ENCODE measurements around the gene EFHD1. TPM values are rescaled to one million over a fixed set of nuclear protein-coding genes. Genes with fewer than 3 reads are reported as not detected.

The EFHD1 gene
- total and polyA plus RNA-seq, 2 of the 13 experiments (the other 11 are each of a cell fraction or from before 2014, with no cell fraction given), result 0.09 TPM; not detected in 1

GRCh38 chr2:232632904-232633412 is 446 bp upstream of the EFHD1 start:
- no peaks in the 10 kb centered on the region for H4K20me1 ChIP-seq (ENCODE audit: insufficient read depth, low read length)
- DNase-seq (ENCODE audit: low spot score) (no peak), ATAC-seq (peak; percentile 12), FAIRE-seq (no peak)
- ChIA-PET POLR2A (interaction anchor here (1.1 kb wide), 1 partner anchor 9 kb away, joined by 3 read pairs; no protein-coding TSS in a partner anchor), CTCF (ENCODE audit: low intra/inter-chr PET ratio, low total read pairs) (no interaction called here)
- H3K9ac ChIP-seq (ENCODE audit: insufficient read depth, low read depth, low read length), result no peak overlapping the region
- peak overlapping the region; percentile 85 for H3K4me2 ChIP-seq (ENCODE audit: low read depth, low read length)
- intact Hi-C loops (cut with micrococcal nuclease; ENCODE audit: unreplicated experiment), result no loop called here
- H3K27me3 ChIP-seq (ENCODE audit: control insufficient read depth in 1 of 2, insufficient read depth in 2 of 2, low read length in 2 of 2), result peaks cover 15 to 55% of the 10 kb centered on the region in 2 experiments
- BruUV-seq (replicated peaks), result no TSS peak
- H3K36me3 ChIP-seq (replicated peaks in 1 of 2; ENCODE audit: control insufficient read depth in 1 of 2, insufficient read depth in 2 of 2, low read length in 2 of 2), result no peaks in the 10 kb centered on the region
- in situ Hi-C loops (cut with HindIII; ENCODE audit: extremely low pct_ligation_motif_present, low pct_unique_long_range_greater_than_20kb), result no loop called here
- 2% methylated on average over 38 of the region's 40 CpGs for WGBS (ENCODE audit: low lambda C conversion rate)
- H3K4me1 ChIP-seq (ENCODE audit: insufficient read depth, low read length), result peaks cover 27% of the 10 kb centered on the region
- H3K79me2 ChIP-seq (ENCODE audit: insufficient read depth, low read length), result no peaks in the 10 kb centered on the region
- H3K27ac ChIP-seq (ENCODE audit: extremely low read length, insufficient read depth, low read length), result no peak overlapping the region
- H2AFZ ChIP-seq (ENCODE audit: low read length), result no peak overlapping the region
- no peaks in the 10 kb centered on the region for H3K9me3 ChIP-seq (ENCODE audit: low read length)
- TF ChIP-seq SNAI1 (CRISPR knock-in tag; IDR thresholded peaks at IDR 0.05; ENCODE audit: borderline replicate concordance), result 0 out of 2 replicates have a peak, but pooled peaks have one; percentile 14
- TF ChIP-seq CBX2 (IDR thresholded peaks at IDR 0.05; ENCODE audit: low read depth, low read length), result peak; percentile 93; the same call in 1 of the 2 replicates
- TF ChIP-seq CBX2 (CRISPR knock-in tag; IDR thresholded peaks at IDR 0.05; ENCODE audit: low read depth), result no peak
- no peak for TF ChIP-seq ZNF282 (IDR thresholded peaks at IDR 0.05; ENCODE audit: partially characterized antibody)
- no peak for TF ChIP-seq PRDM15 (CRISPR knock-in tag; IDR thresholded peaks at IDR 0.05)
- TF ChIP-seq ZNF468 (CRISPR knock-in tag; IDR thresholded peaks at IDR 0.05), result 0 out of 2 replicates have a peak, but pooled peaks have one; percentile 0
- TF ChIP-seq ZMYM3 (CRISPR knock-in tag; IDR thresholded peaks at IDR 0.05), result no peak
- TF ChIP-seq ELK4 (CRISPR knock-in tag; IDR thresholded peaks at IDR 0.05; ENCODE audit: borderline replicate concordance), result no peak
- peak; percentile 31; the same call in 1 of the 2 replicates for TF ChIP-seq CTCF (CRISPR knock-in tag; IDR thresholded peaks at IDR 0.05)
- no peak for TF ChIP-seq TBX3 (IDR thresholded peaks at IDR 0.05; ENCODE audit: borderline replicate concordance)
- no peak for TF ChIP-seq RFX1 (IDR thresholded peaks at IDR 0.05)
- TF ChIP-seq NAIF1 (CRISPR knock-in tag; IDR thresholded peaks at IDR 0.05; ENCODE audit: borderline replicate concordance), result peak; percentile 1; the same call in 1 of the 2 replicates
- TF ChIP-seq EZH2 (conservative IDR thresholded peaks at IDR 0.05; ENCODE audit: low read depth, low read length), result peak; percentile 94; the same call in 1 of the 2 replicates
- H3K4me3 ChIP-seq (replicated peaks in 1 of 3; ENCODE audit: insufficient read depth in 1 of 3, low read depth in 2 of 3, low read length in 3 of 3), result peak overlapping the region; percentile 48 to 70 (median 62)

Data from HepG2 (cell line).